Measurements from ENCODE around the gene PRR19.
"Not testable (repeated sequence)": the region's sequence is repeated elsewhere in the genome, so short reads cannot be mapped to it uniquely, and the experiment has no call there.

The PRR19 gene

DNA sequence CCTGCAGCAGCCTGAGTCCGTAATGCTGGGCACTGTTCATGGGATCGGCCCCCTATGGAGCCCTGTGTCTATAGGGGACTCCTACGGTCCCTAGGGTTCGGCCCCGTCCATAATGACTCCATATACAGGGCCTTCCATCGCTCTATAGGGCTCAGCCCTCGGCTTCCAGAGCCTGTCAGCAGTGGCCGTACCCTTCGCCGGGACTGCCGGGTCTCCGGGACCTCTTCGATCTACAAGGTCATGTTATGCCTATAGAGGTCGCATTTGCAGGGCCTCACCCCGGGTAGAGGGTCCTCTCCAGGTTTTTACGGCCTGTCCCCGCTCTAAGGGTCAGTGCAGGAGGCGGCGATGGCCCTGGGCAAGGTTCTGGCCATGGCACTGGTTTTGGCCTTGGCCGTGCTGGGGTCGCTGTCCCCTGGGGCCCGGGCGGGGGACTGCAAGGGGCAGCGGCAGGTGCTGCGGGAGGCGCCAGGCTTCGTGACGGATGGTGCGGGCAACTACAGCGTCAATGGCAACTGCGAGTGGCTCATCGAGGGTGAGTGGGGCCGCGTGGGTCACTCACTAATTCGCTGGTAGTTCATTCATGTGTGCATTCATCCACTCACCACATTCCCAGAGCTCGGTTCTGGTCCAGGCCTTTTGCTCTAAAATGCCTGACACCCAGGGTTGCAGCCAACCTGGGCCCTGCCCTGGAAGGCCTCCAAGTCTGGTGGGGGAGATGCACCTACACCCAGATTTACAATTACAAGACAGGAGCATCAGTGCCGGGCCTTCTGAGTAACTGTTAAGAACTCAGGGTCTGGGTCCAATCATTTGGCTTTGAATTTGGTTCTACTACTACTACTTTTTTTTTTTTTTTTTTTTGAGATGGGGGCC is 24.2 kb downstream of the PRR19 start:
- no peak for DNase-seq (ENCODE audit: low spot score)

DNA sequence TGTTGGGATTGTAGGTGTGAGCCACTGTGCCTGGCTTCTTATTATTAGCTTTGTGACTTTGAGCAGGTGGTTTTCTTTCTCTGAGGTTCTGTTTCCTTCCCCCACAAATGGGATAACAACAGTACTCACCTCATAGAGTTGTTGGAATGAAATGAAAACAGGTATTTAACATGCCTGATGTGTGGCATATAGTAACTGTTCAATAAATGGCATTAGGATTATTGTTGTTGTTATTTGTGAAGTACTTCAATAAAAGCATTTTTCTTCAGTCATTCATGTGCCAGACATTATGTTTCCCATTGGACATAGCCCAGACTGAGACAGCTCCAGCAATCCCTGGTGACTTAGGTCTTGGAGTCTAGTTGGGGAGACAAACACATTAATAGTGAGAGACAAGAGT is 25.0 kb downstream of the PRR19 start:
- no peak for DNase-seq (ENCODE audit: low spot score)

DNA sequence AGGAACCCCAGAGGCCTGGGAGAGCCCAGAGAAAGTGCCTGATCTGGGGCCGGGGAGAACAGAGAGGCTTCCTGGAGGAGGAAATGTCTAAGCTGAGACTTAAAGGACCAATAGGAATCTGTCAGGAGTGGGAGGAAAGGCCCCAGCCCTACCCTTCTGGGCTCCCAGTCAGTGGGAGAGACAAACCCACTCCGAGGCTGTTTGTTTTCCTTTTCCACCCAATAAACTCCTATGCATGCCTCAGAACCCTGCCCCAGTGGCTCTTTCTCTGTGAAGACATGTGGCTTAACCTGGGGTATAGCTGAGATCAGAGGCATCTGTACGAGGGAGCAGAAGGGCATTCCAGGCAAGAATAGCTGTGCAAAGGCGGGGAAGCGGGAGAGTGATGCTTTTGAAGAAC is 25.4 kb downstream of the PRR19 start:
- DNase-seq (ENCODE audit: low spot score) = no peak

DNA sequence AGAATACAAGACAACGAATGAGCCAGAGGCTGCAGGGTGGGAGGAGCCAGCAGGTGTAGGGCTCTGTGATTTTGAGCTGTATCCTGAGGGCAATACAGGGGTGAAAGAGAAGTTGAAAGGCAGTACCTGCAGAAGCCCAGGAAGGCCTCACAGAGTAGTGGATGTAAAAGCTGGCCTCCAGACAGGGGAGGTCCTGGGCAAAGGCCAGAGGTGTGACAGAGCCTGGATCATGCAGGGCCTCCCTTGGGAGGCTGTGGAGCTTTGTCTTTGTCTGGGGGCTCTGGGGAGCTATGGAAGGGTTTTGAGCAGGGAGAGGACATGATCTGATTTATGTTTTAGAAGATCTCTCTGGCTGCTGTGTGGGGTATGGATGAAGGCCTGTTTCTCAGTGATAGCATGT is 26.2 kb downstream of the PRR19 start:
- DNase-seq (ENCODE audit: low spot score) = no peak

DNA sequence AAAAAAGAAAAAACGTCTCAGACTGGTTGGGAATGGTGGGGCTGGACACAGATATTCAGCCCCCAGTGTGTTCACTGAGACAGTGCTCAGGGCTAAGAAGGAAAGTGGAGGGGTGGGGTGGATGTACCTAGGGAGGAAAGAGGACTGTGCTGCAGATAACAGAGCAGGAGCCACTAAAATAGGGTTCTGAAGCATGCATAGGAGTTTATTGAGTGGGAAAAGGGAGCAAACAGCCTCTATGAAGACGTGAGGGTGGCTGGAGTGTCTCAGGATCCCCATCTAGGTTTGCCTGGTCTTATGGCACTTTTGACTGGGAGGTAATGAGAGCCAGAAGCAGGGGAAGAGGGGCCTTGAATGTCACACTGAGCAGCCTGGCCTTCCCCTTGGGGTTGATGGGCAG is 26.9 kb downstream of the PRR19 start:
- DNase-seq (ENCODE audit: low spot score) = no peak

- DNase-seq (ENCODE audit: low spot score) = no peak
Observed at GRCh38 chr19:42330241-42330711, 28.3 kb downstream of the PRR19 start.

- not testable (repeated sequence) for DNase-seq (ENCODE audit: low spot score)
Observed at GRCh38 chr19:42331333-42331732, 29.4 kb downstream of the PRR19 start.

- no peak for DNase-seq (ENCODE audit: low spot score)
Observed at GRCh38 chr19:42332059-42332458, 30.1 kb downstream of the PRR19 start.

DNA sequence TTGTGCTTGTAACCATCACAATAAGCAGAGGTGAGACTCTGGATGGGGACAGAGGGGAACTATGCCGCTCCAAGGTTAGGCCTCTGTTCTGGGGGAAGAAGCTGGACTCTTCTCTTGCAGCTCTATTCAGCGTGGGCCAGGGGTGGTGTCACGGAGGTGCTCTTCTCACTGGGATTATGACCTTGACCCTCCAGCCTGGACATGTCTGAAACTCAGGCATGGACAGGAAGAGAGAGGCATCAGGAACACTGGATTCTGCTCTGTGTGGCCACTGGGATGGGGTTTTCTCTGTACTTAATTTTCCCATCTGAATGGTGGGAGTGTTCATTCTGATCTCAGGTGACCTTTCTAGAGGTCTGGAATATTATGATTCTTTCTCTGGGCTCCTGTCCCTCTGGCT is 31.1 kb downstream of the PRR19 start:
- no peak for DNase-seq (ENCODE audit: low spot score)

GRCh38 chr19:42333975-42334696 is 32.2 kb downstream of the PRR19 start:
- no peak for DNase-seq (ENCODE audit: low spot score)

- no peak for DNase-seq (ENCODE audit: low spot score)
Observed at GRCh38 chr19:42334697-42335373, 32.9 kb downstream of the PRR19 start.

- no peak for DNase-seq (ENCODE audit: low spot score)
Observed at GRCh38 chr19:42335374-42335936, 33.5 kb downstream of the PRR19 start.

DNA sequence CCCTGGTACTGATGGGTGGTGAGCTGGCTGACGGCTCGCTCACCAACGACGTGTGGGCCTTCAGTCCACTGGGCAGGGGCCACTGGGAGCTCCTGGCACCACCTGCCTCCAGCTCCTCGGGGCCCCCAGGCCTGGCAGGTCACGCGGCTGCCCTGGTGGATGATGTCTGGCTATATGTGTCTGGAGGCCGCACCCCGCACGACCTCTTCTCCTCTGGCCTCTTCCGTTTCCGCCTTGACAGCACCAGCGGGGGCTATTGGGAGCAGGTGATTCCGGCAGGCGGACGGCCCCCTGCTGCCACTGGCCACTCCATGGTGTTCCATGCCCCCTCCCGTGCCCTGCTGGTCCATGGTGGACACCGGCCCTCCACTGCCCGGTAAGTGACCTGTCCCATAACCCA is 34.0 kb downstream of the PRR19 start:
- no peak for DNase-seq (ENCODE audit: low spot score)

- not testable (repeated sequence) for DNase-seq (ENCODE audit: low spot score)
Observed at GRCh38 chr19:42339126-42339860, 37.4 kb downstream of the PRR19 start.

DNA sequence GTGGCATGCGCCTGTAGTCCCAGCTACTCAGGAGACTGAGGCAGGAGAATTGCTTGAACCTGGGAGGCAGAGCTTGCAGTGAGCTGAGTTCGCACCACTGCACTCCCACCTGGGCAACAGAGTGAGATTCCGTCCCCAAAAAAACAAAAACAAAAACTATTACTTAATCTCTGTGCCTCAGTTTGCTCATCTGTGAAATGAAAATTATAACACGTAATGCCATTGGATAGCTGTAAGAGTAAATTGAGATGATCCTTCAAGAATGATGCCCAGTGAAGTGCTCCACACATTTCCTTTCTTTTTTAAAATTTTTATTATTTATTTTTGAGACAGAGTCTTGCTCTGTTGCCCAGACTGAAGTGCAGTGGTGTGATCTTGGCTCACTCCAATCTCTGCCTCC is 38.0 kb downstream of the PRR19 start:
- DNase-seq (ENCODE audit: low spot score) = not testable (repeated sequence)

- no peak for DNase-seq (ENCODE audit: low spot score)
Observed at GRCh38 chr19:42343344-42344110, 41.6 kb downstream of the PRR19 start.

DNA sequence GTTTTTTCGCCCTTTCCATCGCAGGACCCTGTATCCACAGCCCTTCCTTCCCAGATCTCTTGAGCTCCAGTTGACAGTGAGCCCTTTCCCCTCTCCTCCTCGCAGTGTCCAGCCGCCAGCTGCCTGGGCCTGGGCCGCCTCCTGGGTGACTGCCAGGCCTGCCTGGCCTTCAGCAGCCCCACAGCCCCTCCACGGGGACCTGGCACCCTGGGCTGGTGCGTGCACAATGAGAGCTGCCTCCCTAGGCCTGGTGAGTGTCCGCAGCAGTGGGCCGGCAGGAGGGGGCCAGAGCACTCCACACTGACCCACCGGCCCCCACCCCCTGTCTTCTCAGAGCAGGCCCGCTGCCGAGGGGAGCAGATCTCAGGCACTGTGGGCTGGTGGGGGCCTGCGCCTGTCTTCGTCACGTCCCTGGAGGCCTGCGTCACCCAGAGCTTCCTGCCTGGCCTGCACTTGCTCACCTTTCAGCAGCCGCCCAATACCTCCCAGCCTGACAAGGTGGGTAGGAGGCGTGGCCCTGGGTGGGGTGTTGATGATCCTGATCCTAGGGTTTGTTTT is 42.5 kb downstream of the PRR19 start:
- no peak for DNase-seq (ENCODE audit: low spot score)

- no peak for DNase-seq (ENCODE audit: low spot score)
Observed at GRCh38 chr19:42345191-42345812, 43.4 kb downstream of the PRR19 start.

DNA sequence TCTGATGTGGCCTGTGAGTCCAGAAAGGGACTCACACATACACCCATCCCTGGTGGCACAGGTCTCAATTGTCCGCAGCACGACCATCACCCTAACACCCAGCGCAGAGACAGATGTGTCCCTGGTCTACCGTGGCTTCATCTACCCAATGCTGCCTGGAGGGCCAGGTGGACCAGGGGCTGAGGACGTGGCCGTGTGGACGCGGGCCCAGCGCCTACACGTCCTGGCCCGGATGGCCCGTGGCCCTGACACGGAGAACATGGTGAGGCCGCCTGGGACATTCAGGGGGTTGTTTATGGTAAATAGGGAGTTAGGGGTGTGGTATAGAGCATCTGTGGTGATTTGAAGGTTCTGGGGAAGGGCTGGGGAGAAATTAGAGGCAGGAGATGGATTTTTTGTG is 46.3 kb downstream of the PRR19 start:
- no peak for DNase-seq (ENCODE audit: low spot score)

All from hematopoietic multipotent progenitor cell treated with erythropoietin and hydrocortisone succinate and interleukin-3 and kit ligand, for 15 days (in vitro differentiated cells).